CD4-positive, alpha-beta T cell (primary cell): ENCODE data around the gene RPS27A. TPM values are rescaled to one million over a fixed set of nuclear protein-coding genes. Genes with fewer than 3 reads are reported as not detected.

Experiments
- ATAC-seq: fragments of 200-7000 bp; cut with Tn5 transposase; one replicate; pipeline ENCODE4 v1.10.0; 2022; ENCODE audit warnings: mild to moderate bottlenecking; ENCODE audit not compliant: poor library complexity
- CTCF ChIA-PET: fragments of 350-600 bp; sonication (Branson Sonifier 250); formaldehyde crosslinking; loops from one replicate; lab custom pipeline; 2021; ENCODE audit warnings: antibody characterized with exemption, inconsistent platforms; lab: Charles Lee
- POLR2A ChIA-PET: fragments of 350-600 bp; sonication (Branson Sonifier 250); formaldehyde crosslinking; loops from one replicate; lab custom pipeline; 2021; ENCODE audit warnings: antibody characterized with exemption, inconsistent platforms; lab: Charles Lee
- DNase-seq, 14 experiments: peaks; one replicate each; pipeline ENCODE4 v3.0.0-alpha.2; 2013 to 2020; ENCODE audit warnings: mixed read lengths in 2 of 14
- H3K27ac ChIP-seq, 2 donors: one replicate each; pipeline versions ENCODE4 v1.5.1 to v1.7.0; 2013; ENCODE audit warnings: low read length in 2 of 2, low read depth in 1 of 2, mild to moderate bottlenecking in 1 of 2
- H3K27me3 ChIP-seq, 2 experiments: 1 replicate in 1 of 2; 2 replicates in 1 of 2; pipeline versions ENCODE4 v1.6.1 to v1.7.0; 2013; ENCODE audit warnings: low read length in 2 of 2, control low read depth in 1 of 2, mild to moderate bottlenecking in 1 of 2, moderate library complexity in 1 of 2; ENCODE audit not compliant: insufficient read depth in 2 of 2, control insufficient read depth in 1 of 2
- H3K36me3 ChIP-seq: one replicate; pipeline ENCODE4 v1.6.1; 2013; ENCODE audit warnings: low read length, control low read depth; ENCODE audit not compliant: insufficient read depth
- H3K4me1 ChIP-seq: one replicate; pipeline ENCODE4 v1.6.1; 2013; ENCODE audit warnings: low read length, control low read depth; ENCODE audit not compliant: insufficient read depth
- H3K4me3 ChIP-seq: one replicate; pipeline ENCODE4 v1.5.1; 2013; ENCODE audit warnings: mild to moderate bottlenecking, low read length, moderate library complexity
- H3K9me3 ChIP-seq, 2 experiments: 1 replicate in 1 of 2; 2 replicates in 1 of 2; pipeline versions ENCODE4 v1.6.1 to v1.7.0; 2013; ENCODE audit warnings: low read length in 2 of 2, mild to moderate bottlenecking in 2 of 2, control low read depth in 1 of 2, moderate library complexity in 1 of 2; ENCODE audit not compliant: control insufficient read depth in 1 of 2, insufficient read depth in 1 of 2
- H3K27ac Mint-ChIP-seq: one replicate; pipeline ENCODE4 v1.8.0; 2020; ENCODE audit warnings: mixed read lengths
- H3K27me3 Mint-ChIP-seq: one replicate; pipeline ENCODE4 v1.8.0; 2021; ENCODE audit warnings: mixed read lengths
- H3K36me3 Mint-ChIP-seq: one replicate; pipeline ENCODE4 v1.8.0; 2021; ENCODE audit warnings: low read depth, mixed read lengths
- H3K4me1 Mint-ChIP-seq: one replicate; pipeline ENCODE4 v1.8.0; 2021; ENCODE audit warnings: low read depth, mixed read lengths
- H3K4me3 Mint-ChIP-seq: one replicate; pipeline ENCODE4 v1.8.0; 2020; ENCODE audit warnings: mild to moderate bottlenecking, mixed read lengths
- H3K9me3 Mint-ChIP-seq: one replicate; pipeline ENCODE4 v1.8.0; 2020; ENCODE audit warnings: mixed read lengths
- intact Hi-C, 2 experiments: fragments of 100-400 bp; cut with DNase I in 1 of 2; cut with micrococcal nuclease in 1 of 2; formaldehyde crosslinking; loops; one replicate each; pipeline versions ENCODE4 v1.15.1 to v1.9.0; 2023 to 2025; cut with DNase I, micrococcal nuclease
- total RNA-seq, 174 experiments: library from RNA in 2 of 174; stranded (reverse) in 2 of 174; gene quantifications; one replicate each; pipeline ENCODE4 v1.2.3 and lab custom pipeline; 2021 to 2026
- TF ChIP-seq, protein P1 (sequence below): fragments of 200-600 bp; IDR thresholded peaks from one replicate; pipeline ENCODE4 v1.8.0; 2022; ENCODE audit warnings: antibody characterized with exemption, mild to moderate bottlenecking

The RPS27A gene
- total RNA-seq, 2 experiments from 2014 or later = 2,201 to 2,315 TPM

DNA sequence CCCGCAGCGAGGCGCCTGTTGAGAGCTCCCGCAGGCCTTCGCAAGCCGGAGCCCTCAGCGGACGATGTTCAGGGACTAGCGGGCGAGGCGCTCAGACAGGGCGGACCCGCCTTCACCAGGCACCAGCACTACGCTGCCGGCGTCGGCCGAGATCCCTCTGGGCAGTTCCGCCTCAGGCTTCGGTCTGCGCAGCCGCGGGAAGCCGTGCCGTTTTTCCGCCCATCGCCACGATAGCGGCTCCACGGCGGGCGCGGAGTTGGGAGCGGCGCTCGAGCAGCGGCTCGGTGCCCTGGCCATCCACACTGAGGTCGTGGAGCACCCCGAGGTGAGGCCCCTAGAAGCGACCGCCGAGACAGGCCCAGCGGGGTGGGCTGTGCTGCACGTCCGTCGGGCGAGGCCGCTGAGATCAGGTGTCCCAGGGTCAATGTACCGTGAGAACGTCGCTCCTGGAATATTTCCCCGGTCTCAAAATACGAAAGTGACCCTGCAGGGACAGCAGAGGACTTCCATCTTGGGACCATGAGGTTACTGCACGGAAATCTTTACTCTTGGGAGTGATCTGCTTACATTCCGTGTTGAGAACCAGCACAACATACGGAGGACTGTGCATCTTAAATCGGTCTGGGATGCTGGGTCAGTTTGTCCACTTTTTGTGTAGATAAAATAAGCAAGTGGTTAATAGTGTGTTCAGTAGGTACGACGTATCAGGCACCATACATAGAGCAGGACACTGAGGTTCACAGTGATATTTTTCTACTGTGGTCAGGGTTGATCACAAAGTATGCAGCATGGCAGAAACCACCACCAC is 49.8 kb downstream of the RPS27A start:
- CTCF ChIA-PET = no interaction called here

GRCh38 chr2:55283083-55283482 is 50.6 kb downstream of the RPS27A start:
- no peaks in the 10 kb centered on the region for H3K36me3 ChIP-seq
- peak overlapping the region; percentile 96 for H3K4me3 Mint-ChIP-seq
- H3K9me3 ChIP-seq = no peaks in the 10 kb centered on the region
- H3K4me1 ChIP-seq = peaks cover 11% of the 10 kb centered on the region
- H3K27ac ChIP-seq = no peak overlapping the region
- no peaks in the 10 kb centered on the region for H3K36me3 Mint-ChIP-seq
- peaks cover 32% of the 10 kb centered on the region for H3K4me1 Mint-ChIP-seq
- H3K27ac Mint-ChIP-seq = peak overlapping the region; percentile 97
- no peaks in the 10 kb centered on the region for H3K27me3 Mint-ChIP-seq
- intact Hi-C loops = loop anchor here in 1 of 2 experiments (2.0 to 5.0 kb wide), 5 partner anchors 14 to 236 kb away; partner anchors contain the start of genes CFAP36 and MTIF2
- no peaks in the 10 kb centered on the region for H3K27me3 ChIP-seq
- DNase-seq (no peak), ATAC-seq (no peak)
- H3K9me3 Mint-ChIP-seq = no peaks in the 10 kb centered on the region
- ChIA-PET POLR2A (no interaction called here), CTCF (no interaction called here)
- H3K4me3 ChIP-seq = peak overlapping the region; percentile 81
- TF ChIP-seq, protein P1, sequence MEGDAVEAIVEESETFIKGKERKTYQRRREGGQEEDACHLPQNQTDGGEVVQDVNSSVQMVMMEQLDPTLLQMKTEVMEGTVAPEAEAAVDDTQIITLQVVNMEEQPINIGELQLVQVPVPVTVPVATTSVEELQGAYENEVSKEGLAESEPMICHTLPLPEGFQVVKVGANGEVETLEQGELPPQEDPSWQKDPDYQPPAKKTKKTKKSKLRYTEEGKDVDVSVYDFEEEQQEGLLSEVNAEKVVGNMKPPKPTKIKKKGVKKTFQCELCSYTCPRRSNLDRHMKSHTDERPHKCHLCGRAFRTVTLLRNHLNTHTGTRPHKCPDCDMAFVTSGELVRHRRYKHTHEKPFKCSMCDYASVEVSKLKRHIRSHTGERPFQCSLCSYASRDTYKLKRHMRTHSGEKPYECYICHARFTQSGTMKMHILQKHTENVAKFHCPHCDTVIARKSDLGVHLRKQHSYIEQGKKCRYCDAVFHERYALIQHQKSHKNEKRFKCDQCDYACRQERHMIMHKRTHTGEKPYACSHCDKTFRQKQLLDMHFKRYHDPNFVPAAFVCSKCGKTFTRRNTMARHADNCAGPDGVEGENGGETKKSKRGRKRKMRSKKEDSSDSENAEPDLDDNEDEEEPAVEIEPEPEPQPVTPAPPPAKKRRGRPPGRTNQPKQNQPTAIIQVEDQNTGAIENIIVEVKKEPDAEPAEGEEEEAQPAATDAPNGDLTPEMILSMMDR = no peak

More for the DNA sequence above, 49.8 kb downstream of the RPS27A start:
- Histone ChIP-seq H3K4me3 (peak overlapping the region; percentile 81), H3K9me3 (no peaks in the 10 kb centered on the region), H3K4me1 (peaks cover 11% of the 10 kb centered on the region), H3K27ac (peak overlapping the region; percentile 78 to 88), H3K36me3 (no peaks in the 10 kb centered on the region), H3K27me3 (no peaks in the 10 kb centered on the region)
- peak overlapping the region; percentile 96 for H3K4me3 Mint-ChIP-seq
- no peaks in the 10 kb centered on the region for H3K36me3 Mint-ChIP-seq
- intact Hi-C loops = loop anchor here in 1 of 2 experiments (2.0 to 5.0 kb wide), 5 partner anchors 14 to 235 kb away; partner anchors contain the start of genes CFAP36 and MTIF2
- DNase-seq (peak; percentile 77 to 93 (median 86)), ATAC-seq (peak; percentile 98)
- H3K9me3 Mint-ChIP-seq = no peaks in the 10 kb centered on the region
- TF ChIP-seq, protein P1 = no peak
- no peaks in the 10 kb centered on the region for H3K27me3 Mint-ChIP-seq
- peak overlapping the region; percentile 97 for H3K27ac Mint-ChIP-seq
- POLR2A ChIA-PET = interaction anchor here (0.8 to 1.7 kb wide), 8 partner anchors 10 to 237 kb away, joined by 3 to 7 read pairs (median 4); partner anchors contain the start of genes CFAP36, CLHC1, MTIF2 and RPS27A
- H3K4me1 Mint-ChIP-seq = peaks cover 31% of the 10 kb centered on the region

Other genes with a start within 250 kb of the RPS27A start
- 10 to 100 TPM; 84.9 to 85.7 TPM for gene RTN4, start 182.2 kb upstream of the RPS27A start, total RNA-seq
- gene CLHC1, start 395 bp upstream of the RPS27A start, total RNA-seq = 1 to 10 TPM; 4.4 TPM
- 10 to 100 TPM; 13.0 to 15.6 TPM for gene MTIF2, start 36.5 kb downstream of the RPS27A start, total RNA-seq
- 10 to 100 TPM; 11.0 to 12.9 TPM for gene CCDC88A, start 187.2 kb downstream of the RPS27A start, total RNA-seq